LNCaP clone FGC (cell line): ENCODE results near the gene ECE1.

Experiments used
- DNase-seq: peaks from one replicate; pipeline ENCODE4 v3.0.0-alpha.2; 2011; ENCODE audit warnings: low read depth
- H3K4me3 ChIP-seq: 2 replicates; pipeline ENCODE4 v1.5.1; 2011; ENCODE audit warnings: mild to moderate bottlenecking, low read depth, low read length, control low read depth
- CTCF ChIP-seq: IDR thresholded peaks from 2 replicates; pipeline ENCODE4 v1.5.1; 2012; ENCODE audit warnings: mild to moderate bottlenecking; ENCODE audit not compliant: control insufficient read depth, insufficient read depth; ENCODE audit errors: extremely low read depth

ECE1 gene

GRCh38 chr1:21318714-21319159, 28.5 kb upstream of the ECE1 start:
- DNase-seq, result no peak
- H3K4me3 ChIP-seq, result no peak overlapping the region
- no peak for TF ChIP-seq CTCF

- H3K4me3 ChIP-seq, result no peak overlapping the region
- TF ChIP-seq CTCF, result no peak
- no peak for DNase-seq
Measured at GRCh38 chr1:21318057-21318713, 27.9 kb upstream of the ECE1 start.

- no peak for TF ChIP-seq CTCF
- no peak overlapping the region for H3K4me3 ChIP-seq
- no peak for DNase-seq
Measured at GRCh38 chr1:21317690-21318043, 27.4 kb upstream of the ECE1 start.

DNA sequence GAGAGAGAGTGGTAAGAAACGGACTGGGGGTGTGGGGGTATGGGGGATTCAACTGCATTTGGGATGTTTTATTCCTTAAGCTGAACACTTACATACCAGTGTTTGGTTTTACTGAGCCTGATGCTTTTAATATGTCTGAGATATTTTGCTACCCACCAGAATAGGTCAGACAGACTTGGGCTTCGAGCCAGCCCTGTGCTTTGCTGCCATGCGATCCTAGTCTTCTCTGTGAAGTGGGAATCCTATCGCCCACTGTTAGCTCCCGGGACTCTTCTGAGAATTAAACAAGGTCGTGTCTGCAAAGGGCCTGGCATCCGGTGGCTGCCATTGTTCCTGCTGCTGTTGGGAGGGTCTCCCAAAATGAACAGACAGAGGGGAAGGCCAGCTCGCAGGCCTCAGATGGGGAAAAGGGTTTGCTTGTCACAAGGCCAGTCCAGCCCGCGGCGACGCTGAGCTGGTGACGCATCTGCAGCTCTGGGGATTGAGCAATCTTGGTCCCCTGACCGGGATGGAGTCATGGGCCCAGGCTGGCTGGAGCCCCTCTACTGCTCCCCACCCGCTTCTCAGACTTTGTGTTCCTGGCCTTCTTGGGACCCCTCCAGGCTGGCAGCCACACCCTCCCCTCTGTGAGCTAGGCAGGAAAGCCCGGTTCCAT, 26.9 kb upstream of the ECE1 start:
- DNase-seq, result no peak
- no peak for TF ChIP-seq CTCF
- H3K4me3 ChIP-seq, result no peak overlapping the region

- DNase-seq, result no peak
- H3K4me3 ChIP-seq, result no peak overlapping the region
- TF ChIP-seq CTCF, result no peak
Measured at GRCh38 chr1:21314743-21315396, 24.6 kb upstream of the ECE1 start.

DNA sequence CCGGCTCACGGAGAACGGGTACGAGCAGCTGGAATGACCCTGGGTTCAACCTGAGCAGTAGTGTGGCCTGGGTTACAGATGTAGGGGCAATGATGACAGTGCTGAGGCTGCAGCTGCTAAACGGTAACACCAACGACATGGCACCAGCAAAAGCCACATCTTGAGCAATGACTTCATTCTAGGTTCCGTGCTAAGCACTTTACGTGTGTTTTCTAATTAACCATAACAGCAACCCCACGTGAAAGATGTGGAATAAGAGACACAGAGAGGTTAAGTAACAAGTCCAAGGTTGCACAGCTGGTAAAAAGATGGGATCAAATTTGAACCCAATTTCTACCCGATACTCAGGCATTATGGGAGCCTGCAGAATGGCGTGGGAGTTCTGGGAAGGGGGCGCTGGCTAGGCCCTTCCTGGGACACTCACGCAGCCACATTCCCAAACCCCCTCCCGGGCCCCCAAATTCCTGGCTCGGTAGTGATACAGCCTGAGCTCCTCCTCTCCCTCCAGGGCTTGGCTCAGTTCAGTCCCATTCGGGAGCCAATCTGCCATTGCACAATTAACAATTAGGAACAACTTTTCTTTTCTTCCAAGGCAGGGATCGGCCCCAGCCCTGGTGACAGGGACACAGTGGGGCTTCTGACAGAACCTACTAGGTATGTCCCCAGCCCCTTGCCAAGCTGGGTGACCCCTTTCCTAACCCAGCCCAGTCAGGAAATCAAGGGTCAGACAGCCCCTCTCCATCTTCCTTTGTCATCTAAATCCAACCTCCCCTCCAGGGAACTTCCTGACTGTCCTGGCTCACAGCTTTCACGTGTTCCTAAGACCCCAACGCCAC, 23.8 kb upstream of the ECE1 start:
- no peak for TF ChIP-seq CTCF
- no peak overlapping the region for H3K4me3 ChIP-seq
- DNase-seq, result no peak
